Measurements from ENCODE around the gene MAGED2.
"Not testable (repeated sequence)": the region's sequence is repeated elsewhere in the genome, so short reads cannot be mapped to it uniquely, and the experiment has no call there.

GRCh38 chrX:54847700-54848099, 40.2 kb downstream of the MAGED2 start:
- TF ChIP-seq POLR2A (IDR thresholded peaks at IDR 0.05; ENCODE audit: low read depth); CTCF (IDR thresholded peaks at IDR 0.05); POLR2AphosphoS5 (IDR thresholded peaks at IDR 0.05): not testable (repeated sequence)

Measured in esophagus muscularis mucosa (tissue), 3 donors.